GM12873 (cell line): ENCODE results near the gene OR52N2.

Experiments used
- TF ChIP-seq, protein P1 (sequence below): IDR thresholded peaks from 2 replicates; pipeline ENCODE4 v1.5.1; 2012; ENCODE audit warnings: low read depth, mild to moderate bottlenecking, moderate library complexity, low read length, control low read depth; ENCODE audit not compliant: insufficient read depth; ENCODE audit errors: missing control alignments

Gene OR52N2

DNA sequence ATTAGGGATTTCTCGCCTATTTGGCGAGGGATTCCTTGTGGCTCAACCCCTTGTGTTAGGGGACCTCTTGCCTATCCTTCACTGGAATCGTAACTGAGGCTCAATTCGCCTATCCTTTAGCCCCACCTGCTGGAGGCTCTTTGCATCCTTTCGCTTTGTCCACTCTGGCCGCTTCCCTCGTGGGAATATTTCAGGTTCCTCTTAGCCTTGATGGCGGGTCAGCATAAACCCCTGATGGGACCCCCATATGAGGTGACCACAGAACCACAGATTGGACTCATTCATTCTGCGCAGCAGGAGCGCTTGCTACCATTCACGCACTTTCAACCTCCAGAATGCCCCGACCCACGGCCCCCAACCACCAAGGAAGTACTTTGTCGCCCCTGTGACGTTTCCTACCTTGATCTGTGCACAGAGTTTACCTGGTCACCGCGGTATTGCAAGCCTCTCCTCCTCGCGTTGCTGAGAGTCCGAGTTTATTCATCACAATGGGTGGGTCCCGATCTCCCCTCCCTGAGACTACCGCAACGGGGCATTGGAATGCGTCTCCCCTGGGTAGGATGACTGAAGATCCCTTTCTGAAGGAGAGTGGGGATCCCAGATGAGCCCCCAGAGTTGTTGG is at the start of gene OR52N2:
Gene OR52N2, plus strand, starts transcription at position 425 of the 622 bp plus-strand sequence. CDS start 11,412 bp downstream, outside the sequence.
- TF ChIP-seq, protein P1, sequence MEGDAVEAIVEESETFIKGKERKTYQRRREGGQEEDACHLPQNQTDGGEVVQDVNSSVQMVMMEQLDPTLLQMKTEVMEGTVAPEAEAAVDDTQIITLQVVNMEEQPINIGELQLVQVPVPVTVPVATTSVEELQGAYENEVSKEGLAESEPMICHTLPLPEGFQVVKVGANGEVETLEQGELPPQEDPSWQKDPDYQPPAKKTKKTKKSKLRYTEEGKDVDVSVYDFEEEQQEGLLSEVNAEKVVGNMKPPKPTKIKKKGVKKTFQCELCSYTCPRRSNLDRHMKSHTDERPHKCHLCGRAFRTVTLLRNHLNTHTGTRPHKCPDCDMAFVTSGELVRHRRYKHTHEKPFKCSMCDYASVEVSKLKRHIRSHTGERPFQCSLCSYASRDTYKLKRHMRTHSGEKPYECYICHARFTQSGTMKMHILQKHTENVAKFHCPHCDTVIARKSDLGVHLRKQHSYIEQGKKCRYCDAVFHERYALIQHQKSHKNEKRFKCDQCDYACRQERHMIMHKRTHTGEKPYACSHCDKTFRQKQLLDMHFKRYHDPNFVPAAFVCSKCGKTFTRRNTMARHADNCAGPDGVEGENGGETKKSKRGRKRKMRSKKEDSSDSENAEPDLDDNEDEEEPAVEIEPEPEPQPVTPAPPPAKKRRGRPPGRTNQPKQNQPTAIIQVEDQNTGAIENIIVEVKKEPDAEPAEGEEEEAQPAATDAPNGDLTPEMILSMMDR: peak; percentile 84

DNA sequence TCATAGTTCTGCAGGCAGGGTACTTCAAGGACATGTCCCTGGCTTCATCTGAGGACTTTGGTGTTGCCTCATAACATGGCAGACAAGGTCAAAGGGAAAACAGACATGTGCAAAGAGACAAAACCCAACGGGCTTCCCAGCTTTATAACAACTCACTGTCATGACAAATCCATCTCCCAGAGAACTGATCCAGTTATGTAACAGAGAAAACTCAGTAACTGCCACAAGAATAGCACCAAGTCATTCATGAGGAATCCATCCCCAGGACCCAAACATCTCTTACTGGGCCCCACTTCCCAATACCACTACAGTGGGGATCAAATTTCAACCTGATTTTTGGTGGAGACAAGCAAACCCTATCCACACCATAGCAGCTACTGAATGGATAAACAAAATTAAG is 41.7 kb upstream of the OR52N2 start:
- TF ChIP-seq, protein P1: no peak

DNA sequence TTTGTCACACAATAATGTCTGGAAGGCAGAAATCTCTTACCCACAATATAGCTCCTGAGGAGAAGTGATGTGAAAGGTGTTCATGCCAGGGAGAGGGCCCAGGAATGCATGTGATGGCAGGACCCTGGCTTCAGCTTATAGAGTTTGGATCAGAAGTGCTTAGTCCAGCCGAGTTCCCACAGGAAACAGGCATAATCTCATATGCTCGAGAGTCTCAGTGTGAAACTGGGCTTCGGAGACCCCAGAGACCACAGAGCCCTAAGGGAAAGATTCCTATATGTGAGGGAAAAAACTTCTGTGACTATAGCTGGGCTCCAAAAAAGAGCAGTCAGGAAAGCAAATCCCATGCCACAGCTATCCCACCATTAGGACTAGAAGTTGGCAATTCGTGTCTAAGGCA is 25.5 kb upstream of the OR52N2 start, which contains the start of gene OR52N5:
Gene OR52N5, minus strand, starts transcription at position 101 of the 400 bp plus-strand sequence. CDS start 4,721 bp downstream, outside the sequence.
- TF ChIP-seq, protein P1: no peak

DNA sequence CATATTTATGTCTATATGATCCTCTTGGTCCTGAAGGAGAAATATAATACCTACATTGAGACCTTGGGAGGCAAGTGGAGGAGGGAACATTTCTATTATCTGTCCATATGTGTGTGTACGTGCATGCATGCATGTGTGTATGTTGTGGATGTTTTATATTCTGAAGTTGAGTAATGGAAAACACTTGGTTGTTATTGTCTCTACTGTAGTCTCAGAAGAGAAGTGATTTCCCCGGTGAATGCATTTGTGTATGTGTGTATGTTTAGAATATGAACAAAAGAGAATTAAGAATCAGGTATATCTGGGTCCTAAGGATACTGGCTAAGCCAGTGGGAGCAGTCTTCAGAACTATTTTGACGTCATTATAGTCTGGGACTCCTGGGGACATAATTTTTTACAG is 17.6 kb upstream of the OR52N2 start, which contains the start of gene OR52N1:
Gene OR52N1, minus strand, starts transcription at position 101 of the 400 bp plus-strand sequence. CDS start 2,449 bp downstream, outside the sequence.
- TF ChIP-seq, protein P1: no peak

DNA sequence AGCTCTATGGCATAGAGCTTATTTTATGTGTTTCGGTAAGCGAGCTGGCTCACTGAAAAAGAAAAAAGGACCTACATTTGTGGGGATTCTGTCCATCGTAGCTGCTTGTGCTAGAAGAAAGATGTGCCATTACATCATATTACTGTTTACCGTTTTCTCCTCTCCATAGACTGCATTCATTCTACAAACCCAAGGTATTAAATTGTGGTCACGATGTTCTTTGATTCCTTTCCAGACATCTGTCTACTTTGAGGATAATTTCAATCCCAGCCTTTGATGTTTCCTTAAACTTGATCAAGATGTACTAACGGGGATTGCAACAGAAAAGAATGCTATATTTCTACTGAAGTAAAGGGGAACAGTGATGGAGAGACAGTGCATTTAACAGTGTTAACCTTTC is 12.2 kb upstream of the OR52N2 start:
- TF ChIP-seq, protein P1: no peak

DNA sequence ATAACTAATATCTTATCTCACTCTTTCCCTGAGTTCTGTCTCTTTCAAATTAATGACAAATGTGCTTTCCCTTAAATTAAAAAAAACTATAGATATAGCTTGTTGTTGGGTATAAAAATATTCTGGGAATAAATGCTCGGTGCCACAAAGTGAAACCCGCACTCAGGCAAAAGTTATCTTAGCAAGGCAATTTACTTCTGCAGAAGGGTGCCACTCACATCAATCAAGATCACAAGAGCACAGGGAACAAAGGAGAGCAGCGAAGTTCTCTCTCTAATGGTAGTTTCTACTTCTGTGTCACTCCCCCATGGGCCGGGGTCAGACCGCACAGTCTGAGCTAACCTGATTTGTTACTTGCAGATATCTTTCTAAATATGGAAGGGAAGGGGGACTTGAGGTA is 4.7 kb upstream of the OR52N2 start:
- TF ChIP-seq, protein P1: no peak

DNA sequence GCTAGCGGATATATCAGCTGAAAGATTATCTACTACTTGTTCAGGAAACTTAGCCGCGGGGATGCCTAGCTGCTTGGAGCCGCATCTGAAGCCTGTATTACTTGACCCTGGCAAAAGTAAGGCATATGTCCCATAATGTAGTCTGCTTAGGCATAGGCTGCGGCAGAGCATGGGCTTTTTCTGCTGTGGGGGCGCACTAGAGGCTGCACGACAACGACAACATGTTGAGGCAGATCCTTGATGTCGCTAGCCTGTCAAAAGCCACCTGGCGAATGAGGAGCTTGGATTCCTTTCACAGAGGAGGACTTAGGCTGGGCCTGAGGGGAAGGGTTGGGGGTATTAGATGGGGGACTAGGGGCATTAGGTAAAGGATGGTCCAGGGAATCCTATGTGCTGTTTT is 1.1 kb upstream of the OR52N2 start:
- TF ChIP-seq, protein P1: no peak
